Measurements from ENCODE around the gene COMMD10. TPM values are rescaled to one million over a fixed set of nuclear protein-coding genes. Genes with fewer than 3 reads are reported as not detected.

Gene COMMD10
- total and polyA plus RNA-seq, 2 of the 4 experiments (the other 2 are of a cell fraction): 12.8 to 20.4 TPM

DNA sequence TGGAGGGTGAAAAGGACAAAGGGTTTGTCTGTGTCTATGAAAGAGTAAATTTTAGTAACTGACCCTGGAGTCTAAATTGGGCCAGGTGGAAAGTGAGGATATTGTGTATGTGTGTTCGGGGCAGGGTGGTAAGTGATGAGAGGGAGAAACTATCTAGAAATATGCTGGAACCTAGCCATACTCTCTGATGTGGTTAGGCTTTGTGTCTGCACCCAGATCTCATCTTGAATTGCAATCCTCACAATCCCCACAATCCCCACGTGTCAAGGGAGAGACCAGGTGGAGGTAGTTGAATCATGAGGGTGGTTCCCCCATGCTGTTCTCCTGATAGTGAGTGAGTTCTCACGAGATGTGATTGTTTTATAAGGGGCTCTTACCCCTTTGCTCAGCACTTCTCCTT, 60.6 kb downstream of the COMMD10 start:
- peaks cover 5% of the 10 kb centered on the region in 2 experiments; a peak in 2 of 4 replicates for H3K79me1 ChIP-seq (ENCODE audit: low read depth in 1 of 2, low read length in 2 of 2)
- ChIA-PET POLR2A (ENCODE audit: unreplicated experiment) (no interaction called here), CTCF (no interaction called here)
- H2BK5ac ChIP-seq (ENCODE audit: low read depth, low read length, poor library complexity, severe bottlenecking): no peak overlapping the region
- H3K18ac ChIP-seq (ENCODE audit: low read depth, low read length): no peak overlapping the region
- dilution Hi-C loops (cut with HindIII; ENCODE audit: low sequenced_read_pairs, unreplicated experiment) (no loop called here), intact Hi-C loops (cut with micrococcal nuclease) (no loop called here), in situ Hi-C loops (cut with MboI; ENCODE audit: low sequenced_read_pairs) (no loop called here)
- no peaks in the 10 kb centered on the region for H4K20me1 ChIP-seq (ENCODE audit: insufficient read depth, low read length)
- H2AFZ ChIP-seq (replicated peaks; ENCODE audit: low read length, poor library complexity): no peak overlapping the region
- H3K9me1 ChIP-seq (ENCODE audit: insufficient read depth, low read length): no peaks in the 10 kb centered on the region
- no peak overlapping the region for H2AK5ac ChIP-seq (ENCODE audit: low read depth, low read length)
- H4K5ac ChIP-seq (ENCODE audit: low read depth, low read length): no peak overlapping the region
- H3K14ac ChIP-seq (replicated peaks; ENCODE audit: low read depth, low read length): no peak overlapping the region
- H3K23ac ChIP-seq (ENCODE audit: low read depth, low read length): no peak overlapping the region
- H4K8ac ChIP-seq (ENCODE audit: low read depth in 2 of 2, low read length in 2 of 2): no peak overlapping the region
- no TSS peak for BruUV-seq (replicated peaks)
- no CpG with 5 or more reads among the region's 3 CpGs for WGBS, 2 experiments (ENCODE audit: extremely low coverage in 2 of 2, insufficient read length in 1 of 2)
- no peak overlapping the region for H3K4me3 ChIP-seq (ENCODE audit: insufficient read depth, low read depth, low read length)
- no peaks in the 10 kb centered on the region for H3K27me3 ChIP-seq (ENCODE audit: control insufficient read depth, insufficient read depth, low read length)
- no peak overlapping the region for H3K4me2 ChIP-seq (ENCODE audit: low read depth, low read length)
- no peak overlapping the region; the same call in 1 of the 2 replicates for H2BK120ac ChIP-seq (ENCODE audit: low read depth, low read length)
- H2BK15ac ChIP-seq (ENCODE audit: low read depth, low read length): no peak overlapping the region
- no peaks in the 10 kb centered on the region for H3K4me1 ChIP-seq (ENCODE audit: control insufficient read depth, insufficient read depth, low read length)
- no peak overlapping the region for H3K56ac ChIP-seq (ENCODE audit: extremely low read depth, insufficient read depth, low read length)
- H3K9me3 ChIP-seq (ENCODE audit: control insufficient read depth, insufficient read depth, low read length): no peaks in the 10 kb centered on the region
- no peak overlapping the region for H4K91ac ChIP-seq (ENCODE audit: insufficient read depth, low read depth, low read length)
- H2AK9ac ChIP-seq (replicated peaks; ENCODE audit: low read depth, low read length, poor library complexity): no peak overlapping the region
- H3K36me3 ChIP-seq (ENCODE audit: control insufficient read depth, insufficient read depth, low read length): no peaks in the 10 kb centered on the region
- no peak for TF ChIP-seq BHLHE40 (IDR thresholded peaks at IDR 0.05; ENCODE audit: low read depth, low read length)
- TF ChIP-seq RCOR1 (IDR thresholded peaks at IDR 0.05; ENCODE audit: insufficient replicate concordance, low read length): no peak
- no peak for TF ChIP-seq RAD21 (IDR thresholded peaks at IDR 0.05; ENCODE audit: low read length)
- TF ChIP-seq, protein P1, sequence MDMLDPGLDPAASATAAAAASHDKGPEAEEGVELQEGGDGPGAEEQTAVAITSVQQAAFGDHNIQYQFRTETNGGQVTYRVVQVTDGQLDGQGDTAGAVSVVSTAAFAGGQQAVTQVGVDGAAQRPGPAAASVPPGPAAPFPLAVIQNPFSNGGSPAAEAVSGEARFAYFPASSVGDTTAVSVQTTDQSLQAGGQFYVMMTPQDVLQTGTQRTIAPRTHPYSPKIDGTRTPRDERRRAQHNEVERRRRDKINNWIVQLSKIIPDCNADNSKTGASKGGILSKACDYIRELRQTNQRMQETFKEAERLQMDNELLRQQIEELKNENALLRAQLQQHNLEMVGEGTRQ (IDR thresholded peaks at IDR 0.05; ENCODE audit: low read depth, low read length): no peak
- TF ChIP-seq, protein P2, sequence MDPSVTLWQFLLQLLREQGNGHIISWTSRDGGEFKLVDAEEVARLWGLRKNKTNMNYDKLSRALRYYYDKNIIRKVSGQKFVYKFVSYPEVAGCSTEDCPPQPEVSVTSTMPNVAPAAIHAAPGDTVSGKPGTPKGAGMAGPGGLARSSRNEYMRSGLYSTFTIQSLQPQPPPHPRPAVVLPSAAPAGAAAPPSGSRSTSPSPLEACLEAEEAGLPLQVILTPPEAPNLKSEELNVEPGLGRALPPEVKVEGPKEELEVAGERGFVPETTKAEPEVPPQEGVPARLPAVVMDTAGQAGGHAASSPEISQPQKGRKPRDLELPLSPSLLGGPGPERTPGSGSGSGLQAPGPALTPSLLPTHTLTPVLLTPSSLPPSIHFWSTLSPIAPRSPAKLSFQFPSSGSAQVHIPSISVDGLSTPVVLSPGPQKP (IDR thresholded peaks at IDR 0.05; ENCODE audit: borderline replicate concordance, low read depth, low read length): no peak
- no peak for TF ChIP-seq CEBPB (IDR thresholded peaks at IDR 0.05; ENCODE audit: low read depth, low read length)
- no peak for TF ChIP-seq RFX5 (IDR thresholded peaks at IDR 0.05; ENCODE audit: low read depth, low read length)
- TF ChIP-seq MAFK (IDR thresholded peaks at IDR 0.05; ENCODE audit: low read depth, low read length): no peak
- no peak for TF ChIP-seq POLR2A (IDR thresholded peaks at IDR 0.05; ENCODE audit: low read depth, low read length)
- TF ChIP-seq MAZ (IDR thresholded peaks at IDR 0.05; ENCODE audit: borderline replicate concordance, low read depth, low read length): no peak
- no peak for TF ChIP-seq CHD1 (IDR thresholded peaks at IDR 0.05; ENCODE audit: low read depth, low read length)
- TF ChIP-seq, protein P3, sequence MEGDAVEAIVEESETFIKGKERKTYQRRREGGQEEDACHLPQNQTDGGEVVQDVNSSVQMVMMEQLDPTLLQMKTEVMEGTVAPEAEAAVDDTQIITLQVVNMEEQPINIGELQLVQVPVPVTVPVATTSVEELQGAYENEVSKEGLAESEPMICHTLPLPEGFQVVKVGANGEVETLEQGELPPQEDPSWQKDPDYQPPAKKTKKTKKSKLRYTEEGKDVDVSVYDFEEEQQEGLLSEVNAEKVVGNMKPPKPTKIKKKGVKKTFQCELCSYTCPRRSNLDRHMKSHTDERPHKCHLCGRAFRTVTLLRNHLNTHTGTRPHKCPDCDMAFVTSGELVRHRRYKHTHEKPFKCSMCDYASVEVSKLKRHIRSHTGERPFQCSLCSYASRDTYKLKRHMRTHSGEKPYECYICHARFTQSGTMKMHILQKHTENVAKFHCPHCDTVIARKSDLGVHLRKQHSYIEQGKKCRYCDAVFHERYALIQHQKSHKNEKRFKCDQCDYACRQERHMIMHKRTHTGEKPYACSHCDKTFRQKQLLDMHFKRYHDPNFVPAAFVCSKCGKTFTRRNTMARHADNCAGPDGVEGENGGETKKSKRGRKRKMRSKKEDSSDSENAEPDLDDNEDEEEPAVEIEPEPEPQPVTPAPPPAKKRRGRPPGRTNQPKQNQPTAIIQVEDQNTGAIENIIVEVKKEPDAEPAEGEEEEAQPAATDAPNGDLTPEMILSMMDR (conservative IDR thresholded peaks at IDR 0.05; ENCODE audit: low read depth, low read length): no peak
- TF ChIP-seq NFE2L2 (IDR thresholded peaks at IDR 0.05; ENCODE audit: low read depth, low read length): no peak
- no peak for TF ChIP-seq MXI1 (IDR thresholded peaks at IDR 0.05; ENCODE audit: borderline replicate concordance, low read depth, low read length)
- TF ChIP-seq FOS (IDR thresholded peaks at IDR 0.05; ENCODE audit: low read depth, low read length): no peak
- TF ChIP-seq SMC3 (IDR thresholded peaks at IDR 0.05; ENCODE audit: low read depth, low read length): no peak
- H3K4ac ChIP-seq (ENCODE audit: low read depth, low read length): no peak overlapping the region
- H3K27ac ChIP-seq (ENCODE audit: insufficient read depth, low read length): no peak overlapping the region
- ATAC-seq (ENCODE audit: low read depth): no peak
- no peak overlapping the region for H2BK20ac ChIP-seq (ENCODE audit: low read depth, low read length)
- DNase-seq: no peak
- no peak overlapping the region for H3K9ac ChIP-seq (ENCODE audit: low read depth, low read length)

Measured in IMR-90 (cell line).